ENCODE data around the gene ZBTB46.

ZBTB46 gene

DNA sequence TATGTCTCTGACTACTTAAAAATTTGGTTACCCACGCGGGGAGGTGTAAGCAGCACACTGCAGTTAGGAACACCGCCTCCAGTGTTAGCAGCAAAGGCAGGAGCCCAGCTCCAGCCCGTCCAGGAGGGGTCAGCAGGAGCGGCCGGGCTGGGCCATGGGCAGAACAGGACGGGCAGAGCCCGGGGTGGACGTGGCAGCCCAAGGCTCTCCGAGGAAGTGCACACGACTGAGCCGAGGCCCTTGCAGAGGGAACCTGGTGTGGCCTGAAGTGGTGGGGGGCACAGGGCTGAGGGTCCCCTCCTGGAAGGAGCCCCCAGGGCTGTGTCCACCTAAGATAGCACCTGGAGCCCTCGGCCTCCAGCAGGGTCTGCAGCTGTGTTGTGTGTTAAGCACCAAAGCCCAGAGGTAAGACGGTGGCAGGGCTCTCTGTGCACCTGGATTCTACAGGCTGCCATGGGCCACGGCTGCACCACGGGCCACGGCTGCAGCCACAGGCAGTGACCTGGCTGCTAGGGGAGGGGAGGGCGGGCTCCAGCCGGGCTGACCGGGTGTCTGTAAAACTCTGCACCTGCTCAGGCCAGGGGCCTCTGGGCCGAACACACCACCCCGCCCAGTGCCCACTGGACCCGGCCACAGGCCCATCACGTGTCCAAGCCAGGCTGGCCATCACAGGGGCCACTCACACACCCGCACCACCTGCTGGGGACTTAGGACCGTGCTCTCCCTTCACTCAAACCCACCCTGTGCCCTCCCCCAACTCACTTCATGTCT, 84.9 kb downstream of the ZBTB46 start:
- DNase-seq (ENCODE audit: low spot score): no peak

DNA sequence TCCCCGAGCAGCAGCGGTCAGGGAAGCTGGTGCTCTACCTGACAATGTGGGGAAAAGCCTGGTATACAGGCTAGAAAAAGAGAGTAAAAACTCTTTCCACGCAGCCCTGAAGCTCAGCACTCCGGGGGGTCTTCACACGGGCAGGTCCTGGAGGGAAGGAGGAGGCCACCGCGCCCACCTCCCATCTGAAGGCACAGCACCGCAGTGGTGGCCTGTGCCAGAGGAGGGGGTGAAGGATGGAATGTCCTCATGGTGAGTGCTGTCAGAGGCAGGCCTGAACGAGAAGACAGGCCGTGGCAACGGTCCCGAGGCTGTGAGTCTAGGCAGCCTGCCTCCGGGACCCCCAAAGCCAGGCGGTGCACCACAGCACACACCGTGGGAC, 85.6 kb downstream of the ZBTB46 start:
- no peak for DNase-seq (ENCODE audit: low spot score)

- no peak for DNase-seq (ENCODE audit: low spot score)
These were observed 86.3 kb downstream of the ZBTB46 start for GRCh38 chr20:63744574-63745423.

DNA sequence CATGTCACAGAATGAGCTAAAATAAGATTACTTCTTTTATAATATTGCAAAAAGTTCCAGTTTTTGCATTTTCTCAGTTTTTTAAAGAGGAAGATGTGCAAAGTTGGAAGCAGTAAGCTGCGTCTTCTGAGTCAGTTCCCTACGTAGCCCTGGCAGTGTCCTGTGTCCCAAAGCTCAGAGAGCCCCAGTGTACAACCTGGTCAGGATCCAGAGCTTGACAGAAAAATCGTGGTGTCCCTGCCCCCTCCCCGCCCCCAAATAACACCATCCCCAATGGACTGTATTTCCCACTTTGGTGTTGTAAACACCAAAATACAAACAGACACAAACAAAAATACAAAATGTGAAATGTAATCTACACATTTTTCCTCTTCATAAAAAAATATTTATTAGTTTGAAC, 86.9 kb downstream of the ZBTB46 start:
- DNase-seq (ENCODE audit: low spot score): no peak

DNA sequence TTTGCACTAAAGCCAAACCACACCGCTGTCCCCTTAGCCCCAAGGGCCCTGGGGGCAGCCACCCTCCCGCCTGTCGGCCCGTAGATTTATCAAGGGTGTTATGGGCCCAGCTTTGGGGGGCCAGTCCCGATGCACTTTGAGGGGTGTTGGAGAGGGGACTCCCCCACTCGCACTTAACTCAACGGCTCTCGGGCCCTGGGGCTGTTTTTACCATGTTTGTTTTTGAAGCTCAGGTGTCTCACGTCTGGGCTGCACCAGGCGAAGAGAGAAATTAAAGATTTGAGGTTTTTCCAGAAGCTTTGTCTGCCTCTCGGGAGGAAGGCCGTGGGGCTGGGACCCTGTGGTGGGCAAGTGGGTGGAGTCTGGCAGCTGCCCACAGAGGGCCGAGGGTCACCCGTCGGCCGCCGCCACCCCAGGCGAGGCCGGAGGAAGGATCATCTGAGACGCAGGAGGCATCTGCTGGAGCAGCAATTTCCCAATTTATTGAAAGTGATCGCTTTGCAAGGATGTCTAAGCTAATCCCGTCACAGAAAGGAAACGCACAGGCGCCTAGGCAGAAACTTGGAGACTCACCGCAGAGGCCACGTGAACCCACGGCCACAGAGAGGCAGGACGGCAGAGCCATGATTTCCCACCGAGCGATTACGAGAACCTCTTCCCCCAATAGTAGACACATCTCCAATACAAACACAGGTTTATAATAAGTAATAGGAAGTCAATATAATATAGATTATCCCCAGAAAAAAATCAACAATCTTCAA, 87.7 kb downstream of the ZBTB46 start:
- no peak for DNase-seq (ENCODE audit: low spot score)

- DNase-seq (ENCODE audit: low spot score): no peak
These were observed 88.6 kb downstream of the ZBTB46 start for GRCh38 chr20:63742381-63743024.

DNA sequence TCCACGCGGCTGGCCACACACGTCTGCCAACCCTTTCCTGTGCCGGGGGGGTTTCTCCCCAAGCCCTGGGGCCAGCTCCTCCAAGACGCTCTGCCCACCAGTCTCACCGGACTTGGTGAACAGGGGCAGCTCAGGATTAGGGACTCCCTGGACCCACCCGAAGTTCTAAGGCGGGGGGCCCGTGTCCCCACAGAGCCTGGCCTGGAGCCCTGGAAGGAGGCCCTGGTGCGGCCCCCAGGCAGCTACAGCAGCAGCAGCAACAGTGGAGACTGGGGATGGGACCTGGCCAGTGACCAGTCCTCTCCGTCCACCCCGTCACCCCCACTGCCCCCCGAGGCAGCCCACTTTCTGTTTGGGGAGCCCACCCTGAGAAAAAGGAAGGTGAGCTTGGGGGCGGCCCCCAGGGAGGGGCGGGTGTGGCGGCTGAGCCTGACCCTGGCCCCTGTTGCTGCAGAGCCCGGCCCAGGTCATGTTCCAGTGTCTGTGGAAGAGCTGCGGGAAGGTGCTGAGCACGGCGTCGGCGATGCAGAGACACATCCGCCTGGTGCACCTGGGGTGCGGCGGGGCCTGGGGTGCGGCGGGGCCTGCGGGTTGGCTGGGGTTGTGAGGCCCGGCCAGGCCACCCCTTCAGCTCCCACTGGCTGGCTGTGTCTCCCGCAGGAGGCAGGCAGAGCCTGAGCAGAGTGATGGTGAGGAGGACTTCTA, 89.2 kb downstream of the ZBTB46 start:
- no peak for DNase-seq (ENCODE audit: low spot score)

DNA sequence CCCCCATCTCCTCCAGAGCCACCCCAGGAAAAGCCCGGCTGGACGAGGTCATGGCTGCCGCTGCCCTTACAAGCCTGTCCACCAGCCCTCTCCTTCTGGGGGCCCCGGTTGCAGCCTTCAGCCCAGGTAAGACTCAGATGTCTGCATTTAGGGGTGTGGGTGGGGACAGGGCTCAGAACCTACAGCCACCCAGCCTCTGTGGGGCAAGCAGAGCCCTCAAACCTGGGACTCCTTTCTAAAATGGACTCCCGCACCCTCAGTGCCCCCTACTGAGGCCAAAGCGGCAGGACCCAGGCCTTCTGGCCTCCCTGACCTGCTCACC, 89.7 kb downstream of the ZBTB46 start:
- DNase-seq (ENCODE audit: low spot score): no peak

- DNase-seq (ENCODE audit: low spot score): peak; percentile 76
These were observed 90.3 kb downstream of the ZBTB46 start for GRCh38 chr20:63740627-63741353.

GRCh38 chr20:63740070-63740626, 90.9 kb downstream of the ZBTB46 start:
- DNase-seq (ENCODE audit: low spot score): peak; percentile 7

DNA sequence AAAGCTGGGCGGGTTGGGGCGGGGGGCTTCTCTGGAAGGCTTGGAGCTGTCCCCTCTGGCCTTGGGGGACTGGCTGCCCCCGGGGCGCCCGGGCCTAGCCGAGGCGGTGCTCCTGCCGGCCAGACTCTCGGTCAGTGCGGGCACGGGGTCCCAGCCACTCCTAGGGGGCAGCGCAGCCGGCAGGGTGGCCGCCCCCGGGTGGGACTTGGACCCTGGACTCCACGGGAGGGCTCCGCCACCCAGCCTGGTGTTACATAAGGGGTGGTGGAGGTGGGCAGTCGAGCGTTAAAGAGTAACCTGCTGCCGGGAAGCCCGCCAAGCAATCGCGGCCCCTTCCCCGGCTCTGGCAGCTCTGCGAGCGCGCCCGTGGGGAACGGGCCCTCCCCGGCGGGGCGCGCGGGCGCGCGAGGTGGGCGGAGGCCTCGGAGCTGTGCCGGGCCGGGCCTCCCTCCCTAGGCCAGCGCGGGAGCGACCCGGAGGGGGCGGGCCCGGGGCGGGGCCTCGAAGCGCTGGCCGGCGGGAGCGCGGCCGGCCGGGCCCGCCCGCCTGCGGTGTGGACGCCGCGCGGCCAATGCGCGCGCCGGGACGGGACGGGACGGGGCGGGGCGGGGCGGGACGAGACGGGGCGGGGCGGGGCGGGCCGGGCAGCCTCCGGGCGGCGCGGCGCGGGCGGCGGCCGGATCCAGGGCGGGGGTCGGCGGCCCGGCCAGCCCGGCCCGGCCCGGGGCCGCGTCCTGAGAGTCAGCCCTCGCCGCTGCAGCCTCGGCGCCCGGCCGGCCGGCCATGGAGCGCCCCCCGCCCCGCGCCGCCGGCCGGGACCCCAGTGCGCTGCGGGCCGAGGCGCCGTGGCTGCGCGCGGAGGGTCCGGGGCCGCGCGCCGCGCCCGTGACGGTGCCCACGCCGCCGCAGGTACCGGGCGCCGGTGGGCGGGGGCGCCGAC, 91.7 kb downstream of the ZBTB46 start, which contains the start of gene SLC2A4RG:
TSS of gene SLC2A4RG (plus strand) at position 647 of the 940 bp plus-strand sequence. CDS start at position 784, 137 bp downstream.
- DNase-seq (ENCODE audit: low spot score): peak; percentile 78

DNA sequence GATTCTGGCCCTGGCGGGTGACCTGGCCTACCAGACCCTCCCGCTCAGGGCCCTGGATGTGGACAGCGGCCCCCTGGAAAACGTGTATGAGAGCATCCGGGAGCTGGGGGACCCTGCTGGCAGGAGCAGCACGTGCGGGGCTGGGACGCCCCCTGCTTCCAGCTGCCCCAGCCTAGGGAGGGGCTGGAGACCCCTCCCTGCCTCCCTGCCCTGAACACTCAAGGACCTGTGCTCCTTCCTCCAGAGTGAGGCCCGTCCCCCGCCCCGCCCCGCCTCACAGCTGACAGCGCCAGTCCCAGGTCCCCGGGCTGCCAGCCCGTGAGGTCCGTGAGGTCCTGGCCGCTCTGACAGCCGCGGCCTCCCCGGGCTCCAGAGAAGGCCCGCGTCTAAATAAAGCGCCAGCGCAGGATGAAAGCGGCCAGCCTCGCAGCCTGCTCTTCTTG, 92.4 kb downstream of the ZBTB46 start:
- no peak for DNase-seq (ENCODE audit: low spot score)

DNA sequence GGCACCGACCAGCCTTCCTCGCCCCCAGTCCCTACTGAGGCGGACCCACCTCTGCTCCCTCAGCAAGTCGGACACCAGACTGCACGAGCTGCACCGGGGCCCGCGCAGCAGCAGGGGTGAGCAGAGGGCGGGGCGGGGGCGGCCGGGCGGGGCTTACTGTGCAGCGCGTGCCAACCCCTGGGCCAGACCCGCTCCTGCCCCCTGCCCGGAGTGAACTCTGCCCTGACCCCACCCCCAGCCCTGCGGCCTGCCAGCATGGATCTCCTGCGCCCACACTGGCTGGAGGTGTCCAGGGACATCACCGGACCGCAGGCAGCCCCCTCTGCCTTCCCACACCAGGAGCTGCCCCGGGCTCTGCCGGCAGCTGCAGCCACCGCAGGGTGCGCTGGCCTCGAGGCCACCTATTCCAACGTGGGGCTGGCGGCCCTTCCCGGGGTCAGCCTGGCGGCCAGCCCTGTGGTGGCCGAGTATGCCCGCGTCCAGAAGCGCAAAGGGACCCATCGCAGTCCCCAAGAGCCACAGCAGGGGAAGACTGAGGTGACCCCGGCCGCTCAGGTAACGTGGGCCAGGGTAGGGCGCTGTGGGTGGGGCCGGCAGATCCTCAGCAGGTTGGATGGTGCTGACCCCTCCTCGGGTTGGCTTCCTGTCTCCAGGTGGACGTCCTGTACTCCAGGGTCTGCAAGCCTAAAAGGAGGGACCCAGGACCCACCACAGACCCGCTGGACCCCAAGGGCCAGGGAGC, 92.9 kb downstream of the ZBTB46 start:
- DNase-seq (ENCODE audit: low spot score): no peak

DNA sequence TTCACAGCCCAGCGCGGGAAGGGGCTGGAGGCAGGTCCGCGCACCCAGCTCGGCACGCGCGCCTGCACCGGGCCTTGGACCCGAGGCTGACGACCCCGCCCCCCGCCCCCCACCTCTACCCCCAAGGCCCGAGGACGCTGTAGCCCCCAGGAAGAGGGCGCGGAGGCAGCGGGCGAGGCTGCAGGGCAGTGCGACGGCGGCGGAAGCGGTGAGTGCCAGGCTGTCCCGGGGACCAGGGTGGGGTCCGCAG, 93.4 kb downstream of the ZBTB46 start:
- no peak for DNase-seq (ENCODE audit: low spot score)

- DNase-seq (ENCODE audit: low spot score): no peak
These were observed 94.0 kb downstream of the ZBTB46 start for GRCh38 chr20:63736893-63737694.

GRCh38 chr20:63735859-63736718, 95.0 kb downstream of the ZBTB46 start, which contains the start of gene LIME1:
TSS of gene LIME1 (plus strand) at chr20:63736664. CDS start at chr20:63737550, 886 bp downstream.
- DNase-seq (ENCODE audit: low spot score): no peak
